ENCODE measurements around the gene ABHD2.

DNA sequence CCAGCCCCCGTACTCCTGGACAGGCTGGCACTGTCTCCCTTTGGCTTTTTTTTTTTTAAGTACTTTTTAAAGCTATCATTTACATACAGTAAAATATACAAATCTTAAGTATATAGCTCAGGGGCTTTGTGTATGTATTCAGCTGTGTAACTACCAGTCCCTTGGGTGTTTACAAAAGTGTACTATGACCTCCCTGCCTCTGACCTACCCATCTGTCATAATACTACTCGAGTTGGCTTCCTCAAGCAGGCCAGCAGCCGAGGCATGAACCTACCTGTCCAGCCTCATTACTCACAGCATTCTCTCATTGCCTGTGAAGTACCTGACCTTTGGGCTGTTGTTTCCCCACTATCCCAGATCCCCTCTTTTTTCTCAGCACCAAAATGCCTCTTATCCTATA is 33.2 kb downstream of the ABHD2 start:
- TF ChIP-seq, protein P1, sequence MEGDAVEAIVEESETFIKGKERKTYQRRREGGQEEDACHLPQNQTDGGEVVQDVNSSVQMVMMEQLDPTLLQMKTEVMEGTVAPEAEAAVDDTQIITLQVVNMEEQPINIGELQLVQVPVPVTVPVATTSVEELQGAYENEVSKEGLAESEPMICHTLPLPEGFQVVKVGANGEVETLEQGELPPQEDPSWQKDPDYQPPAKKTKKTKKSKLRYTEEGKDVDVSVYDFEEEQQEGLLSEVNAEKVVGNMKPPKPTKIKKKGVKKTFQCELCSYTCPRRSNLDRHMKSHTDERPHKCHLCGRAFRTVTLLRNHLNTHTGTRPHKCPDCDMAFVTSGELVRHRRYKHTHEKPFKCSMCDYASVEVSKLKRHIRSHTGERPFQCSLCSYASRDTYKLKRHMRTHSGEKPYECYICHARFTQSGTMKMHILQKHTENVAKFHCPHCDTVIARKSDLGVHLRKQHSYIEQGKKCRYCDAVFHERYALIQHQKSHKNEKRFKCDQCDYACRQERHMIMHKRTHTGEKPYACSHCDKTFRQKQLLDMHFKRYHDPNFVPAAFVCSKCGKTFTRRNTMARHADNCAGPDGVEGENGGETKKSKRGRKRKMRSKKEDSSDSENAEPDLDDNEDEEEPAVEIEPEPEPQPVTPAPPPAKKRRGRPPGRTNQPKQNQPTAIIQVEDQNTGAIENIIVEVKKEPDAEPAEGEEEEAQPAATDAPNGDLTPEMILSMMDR (IDR thresholded peaks at IDR 0.05) = no peak
- no peak for TF ChIP-seq POLR2A (IDR thresholded peaks at IDR 0.05)

All from heart left ventricle (tissue), 13 donors.